ENCODE measurements around the gene PRRT2. TPM values are rescaled to one million over a fixed set of nuclear protein-coding genes. Genes with fewer than 3 reads are reported as not detected.

Gene PRRT2
- total RNA-seq, 1 donor = 1.4 TPM

DNA sequence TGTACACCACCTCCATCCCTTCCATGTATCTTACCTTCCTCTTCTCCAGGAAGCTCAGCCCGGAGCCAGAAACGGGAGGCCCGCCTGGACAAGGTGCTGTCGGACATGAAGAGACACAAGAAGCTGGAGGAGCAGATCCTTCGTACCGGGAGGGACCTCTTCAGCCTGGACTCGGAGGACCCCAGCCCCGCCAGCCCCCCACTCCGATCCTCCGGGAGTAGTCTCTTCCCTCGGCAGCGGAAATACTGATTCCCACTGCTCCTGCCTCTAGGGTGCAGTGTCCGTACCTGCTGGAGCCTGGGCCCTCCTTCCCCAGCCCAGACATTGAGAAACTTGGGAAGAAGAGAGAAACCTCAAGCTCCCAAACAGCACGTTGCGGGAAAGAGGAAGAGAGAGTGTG lies 7.5 kb downstream of the PRRT2 start:
- DNase-seq (ENCODE audit: insufficient read length, low spot score, missing footprints) = peak; percentile 23
- Histone ChIP-seq H3K4me3 (ENCODE audit: insufficient read depth, low read length) (peak overlapping the region; percentile 15), H3K9me3 (ENCODE audit: low read depth, low read length) (no peaks in the 10 kb centered on the region), H3K27ac (ENCODE audit: low read depth, low read length) (peak overlapping the region; percentile 0), H4K20me1 (ENCODE audit: insufficient read depth, low read length) (peaks cover 14% of the 10 kb centered on the region), H3K27me3 (ENCODE audit: insufficient read depth, low read length) (no peaks in the 10 kb centered on the region), H3K4me2 (ENCODE audit: insufficient read depth, low read length) (peak overlapping the region; percentile 99), H3K36me3 (ENCODE audit: insufficient read depth, low read length) (peaks cover 16% of the 10 kb centered on the region), H2AFZ (ENCODE audit: low read length) (no peak overlapping the region), H3K79me2 (ENCODE audit: insufficient read depth, low read length) (peaks cover 68% of the 10 kb centered on the region), H3K4me1 (ENCODE audit: insufficient read depth, low read length) (peaks cover 60% of the 10 kb centered on the region)
- TF ChIP-seq, protein P1, sequence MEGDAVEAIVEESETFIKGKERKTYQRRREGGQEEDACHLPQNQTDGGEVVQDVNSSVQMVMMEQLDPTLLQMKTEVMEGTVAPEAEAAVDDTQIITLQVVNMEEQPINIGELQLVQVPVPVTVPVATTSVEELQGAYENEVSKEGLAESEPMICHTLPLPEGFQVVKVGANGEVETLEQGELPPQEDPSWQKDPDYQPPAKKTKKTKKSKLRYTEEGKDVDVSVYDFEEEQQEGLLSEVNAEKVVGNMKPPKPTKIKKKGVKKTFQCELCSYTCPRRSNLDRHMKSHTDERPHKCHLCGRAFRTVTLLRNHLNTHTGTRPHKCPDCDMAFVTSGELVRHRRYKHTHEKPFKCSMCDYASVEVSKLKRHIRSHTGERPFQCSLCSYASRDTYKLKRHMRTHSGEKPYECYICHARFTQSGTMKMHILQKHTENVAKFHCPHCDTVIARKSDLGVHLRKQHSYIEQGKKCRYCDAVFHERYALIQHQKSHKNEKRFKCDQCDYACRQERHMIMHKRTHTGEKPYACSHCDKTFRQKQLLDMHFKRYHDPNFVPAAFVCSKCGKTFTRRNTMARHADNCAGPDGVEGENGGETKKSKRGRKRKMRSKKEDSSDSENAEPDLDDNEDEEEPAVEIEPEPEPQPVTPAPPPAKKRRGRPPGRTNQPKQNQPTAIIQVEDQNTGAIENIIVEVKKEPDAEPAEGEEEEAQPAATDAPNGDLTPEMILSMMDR (IDR thresholded peaks at IDR 0.05; ENCODE audit: extremely low read depth, low read depth, low read length) = no peak

DNA sequence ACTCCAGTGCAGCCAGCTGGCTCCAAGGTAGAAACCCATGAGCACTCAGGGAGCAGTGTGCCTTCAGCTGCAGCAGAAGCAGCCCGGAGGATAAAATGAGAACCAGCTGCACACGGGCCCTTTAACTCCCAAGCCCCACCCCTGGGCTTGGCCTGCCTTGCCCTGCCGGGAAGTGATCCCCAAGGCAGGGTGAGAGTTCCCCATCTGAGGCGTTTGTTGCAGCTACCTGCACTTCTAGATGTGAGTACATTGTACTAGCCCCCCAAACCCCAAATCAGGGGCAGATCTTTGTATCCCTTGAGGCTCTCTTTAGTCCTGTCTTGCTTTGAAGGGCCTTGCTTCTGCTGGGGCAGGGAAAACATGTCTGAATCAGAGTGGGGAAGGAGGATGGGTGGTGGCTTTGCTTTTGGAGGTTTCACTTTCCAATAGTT lies 8.3 kb downstream of the PRRT2 start, which contains the start of gene MVP:
MVP (plus strand) TSS at position 192 of the 431 bp plus-strand sequence. CDS start 10,088 bp downstream, outside the sequence.
- Histone ChIP-seq H4K20me1 (ENCODE audit: insufficient read depth, low read length) (peaks cover 19% of the 10 kb centered on the region), H2AFZ (ENCODE audit: low read length) (peak within 1 kb of the TSS; percentile 70), H3K9me3 (ENCODE audit: low read depth, low read length) (no peaks in the 10 kb centered on the region), H3K4me1 (ENCODE audit: insufficient read depth, low read length) (peaks cover 61% of the 10 kb centered on the region), H3K36me3 (ENCODE audit: insufficient read depth, low read length) (peaks cover 16% of the 10 kb centered on the region), H3K4me2 (ENCODE audit: insufficient read depth, low read length) (peak within 1 kb of the TSS; percentile 99), H3K4me3 (ENCODE audit: insufficient read depth, low read length) (peak within 1 kb of the TSS; percentile 90), H3K27ac (ENCODE audit: low read depth, low read length) (peak within 1 kb of the TSS; percentile 88), H3K27me3 (ENCODE audit: insufficient read depth, low read length) (no peaks in the 10 kb centered on the region), H3K79me2 (ENCODE audit: insufficient read depth, low read length) (peaks cover 74% of the 10 kb centered on the region)
- TF ChIP-seq, protein P1 (IDR thresholded peaks at IDR 0.05; ENCODE audit: extremely low read depth, low read depth, low read length) = no peak
- DNase-seq (ENCODE audit: insufficient read length, low spot score, missing footprints) = peak; percentile 90

DNA sequence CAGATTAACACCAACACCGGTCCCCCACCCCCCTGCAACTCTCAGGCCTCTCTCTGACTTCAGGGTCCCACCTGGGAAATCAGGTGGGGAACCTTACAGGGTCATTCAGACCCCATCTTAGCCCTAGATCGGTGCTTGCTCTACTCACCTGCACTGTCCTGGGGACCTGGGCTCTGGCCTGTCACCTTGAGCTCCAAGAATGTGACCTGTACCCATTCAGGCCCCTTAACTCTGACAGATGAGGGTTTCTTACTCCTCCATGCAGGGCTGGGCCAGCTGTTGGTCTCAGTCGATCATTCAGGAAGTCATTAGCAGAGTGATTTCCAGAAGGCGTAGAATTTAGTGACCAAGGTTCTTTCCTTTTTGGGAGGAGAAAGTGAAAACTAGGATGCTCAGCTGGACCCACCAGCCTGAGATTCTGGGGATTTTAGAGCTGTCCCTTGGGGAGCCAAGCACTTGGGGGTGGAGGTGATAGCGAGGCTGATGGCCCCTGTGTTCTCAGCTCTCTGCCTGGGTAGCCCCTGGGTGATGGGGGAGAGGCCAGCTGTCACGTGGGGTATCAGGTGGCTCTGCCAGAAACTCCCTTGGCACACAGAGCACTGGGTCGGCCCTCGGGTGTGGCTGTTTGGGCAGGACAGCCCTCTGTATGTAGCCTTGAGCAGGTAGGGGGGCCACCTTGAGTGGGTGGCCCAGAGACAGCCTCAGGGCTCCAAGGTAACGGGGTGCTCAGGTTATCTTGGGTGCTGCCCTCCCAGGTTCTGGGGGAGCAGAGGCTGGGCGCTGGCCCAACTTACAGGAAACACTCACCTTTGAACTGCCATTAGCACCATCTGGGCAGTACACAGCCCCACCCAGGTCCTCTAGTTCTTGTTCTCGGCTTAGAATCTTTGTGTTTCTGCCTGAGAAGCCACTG lies 9.0 kb downstream of the PRRT2 start:
- Histone ChIP-seq H3K27ac (ENCODE audit: low read depth, low read length) (peak overlapping the region; percentile 88), H3K4me2 (ENCODE audit: insufficient read depth, low read length) (peak overlapping the region; percentile 99), H3K9me3 (ENCODE audit: low read depth, low read length) (no peaks in the 10 kb centered on the region), H4K20me1 (ENCODE audit: insufficient read depth, low read length) (peaks cover 24% of the 10 kb centered on the region), H3K4me3 (ENCODE audit: insufficient read depth, low read length) (peak overlapping the region; percentile 90), H3K79me2 (ENCODE audit: insufficient read depth, low read length) (peaks cover 81% of the 10 kb centered on the region), H2AFZ (ENCODE audit: low read length) (peak overlapping the region; percentile 44), H3K4me1 (ENCODE audit: insufficient read depth, low read length) (peaks cover 66% of the 10 kb centered on the region), H3K36me3 (ENCODE audit: insufficient read depth, low read length) (peaks cover 16% of the 10 kb centered on the region), H3K27me3 (ENCODE audit: insufficient read depth, low read length) (no peaks in the 10 kb centered on the region)
- DNase-seq (ENCODE audit: insufficient read length, low spot score, missing footprints) = peak; percentile 89
- TF ChIP-seq, protein P1 (IDR thresholded peaks at IDR 0.05; ENCODE audit: extremely low read depth, low read depth, low read length) = no peak

DNA sequence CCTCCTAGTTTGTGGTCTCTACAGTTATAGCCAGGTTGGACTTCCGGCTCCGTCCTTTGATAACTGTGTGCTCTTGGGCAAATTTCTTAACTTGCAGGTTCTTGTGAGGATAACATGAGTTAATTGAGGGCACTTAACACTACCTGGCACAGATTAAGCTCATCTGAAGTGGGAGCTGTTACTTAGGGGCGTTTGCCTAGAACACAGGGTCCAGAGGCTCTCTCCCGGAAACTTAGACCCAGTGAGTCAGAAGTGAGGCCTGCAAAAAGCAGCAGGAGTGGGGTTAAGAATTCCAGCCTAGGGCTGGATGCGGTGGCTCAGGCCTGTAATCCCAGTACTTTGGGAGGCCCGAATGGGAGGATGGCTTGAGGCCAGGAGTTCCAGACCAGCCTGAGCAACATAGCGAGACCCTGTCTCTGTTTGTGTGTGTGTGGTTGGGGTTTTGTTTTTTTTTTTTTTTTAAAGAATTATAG lies 9.7 kb downstream of the PRRT2 start:
- peaks cover 16% of the 10 kb centered on the region for H3K36me3 ChIP-seq (ENCODE audit: insufficient read depth, low read length)
- H3K4me3 ChIP-seq (ENCODE audit: insufficient read depth, low read length) = peak overlapping the region; percentile 90
- H3K27ac ChIP-seq (ENCODE audit: low read depth, low read length) = peak overlapping the region; percentile 88
- H3K4me1 ChIP-seq (ENCODE audit: insufficient read depth, low read length) = peaks cover 71% of the 10 kb centered on the region
- no peaks in the 10 kb centered on the region for H3K9me3 ChIP-seq (ENCODE audit: low read depth, low read length)
- peak overlapping the region; percentile 99 for H3K4me2 ChIP-seq (ENCODE audit: insufficient read depth, low read length)
- peak overlapping the region; percentile 44 for H2AFZ ChIP-seq (ENCODE audit: low read length)
- TF ChIP-seq, protein P1 (IDR thresholded peaks at IDR 0.05; ENCODE audit: extremely low read depth, low read depth, low read length) = no peak
- peaks cover 26% of the 10 kb centered on the region for H4K20me1 ChIP-seq (ENCODE audit: insufficient read depth, low read length)
- no peaks in the 10 kb centered on the region for H3K27me3 ChIP-seq (ENCODE audit: insufficient read depth, low read length)
- H3K79me2 ChIP-seq (ENCODE audit: insufficient read depth, low read length) = peaks cover 86% of the 10 kb centered on the region
- peak; percentile 94 for DNase-seq (ENCODE audit: insufficient read length, low spot score, missing footprints)
